A172 (cell line): ENCODE data around the gene CHSY3. TPM values are rescaled to one million over a fixed set of nuclear protein-coding genes. Genes with fewer than 3 reads are reported as not detected.

ENCODE experiments used
- DNase-seq: peaks from one replicate; pipeline ENCODE4 v3.0.0-alpha.2; 2015; ENCODE audit warnings: low spot score
- total RNA-seq: library from RNA; depleted of rRNA; stranded (reverse); fragments of >200 nt; shearing (Covaris generic); gene quantifications from 2 replicates; pipeline ENCODE4 v1.2.3, GENCODE V29; 2014; rRNA removed

CHSY3 gene
- total RNA-seq = 2.4 and 2.8 TPM in 2 replicates

GRCh38 chr5:129904102-129904666, at the start of gene CHSY3:
CHSY3 (plus strand) TSS chr5:129904465.
- DNase-seq = peak; percentile 78

- DNase-seq = no peak
Observed at GRCh38 chr5:129856325-129856724, 47.9 kb upstream of the CHSY3 start.

- DNase-seq = peak; percentile 2
Observed at GRCh38 chr5:129857116-129857515, 47.1 kb upstream of the CHSY3 start.

- DNase-seq = no peak
Observed at GRCh38 chr5:129858131-129858675, 46.1 kb upstream of the CHSY3 start.

- no peak for DNase-seq
Observed at GRCh38 chr5:129884322-129884721, 19.9 kb upstream of the CHSY3 start.

- DNase-seq = no peak
Observed at GRCh38 chr5:129899454-129899853, 4.8 kb upstream of the CHSY3 start.

- DNase-seq = no peak
Observed at GRCh38 chr5:129902816-129903215, 1.4 kb upstream of the CHSY3 start.

- no peak for DNase-seq
Observed at GRCh38 chr5:129903466-129904101, 681 bp upstream of the CHSY3 start.

- no peak for DNase-seq
Observed at GRCh38 chr5:129904667-129905472, 605 bp downstream of the CHSY3 start.

- DNase-seq = no peak
Observed at GRCh38 chr5:129905473-129906176, 1.4 kb downstream of the CHSY3 start.

GRCh38 chr5:129906177-129906887, 2.1 kb downstream of the CHSY3 start:
- DNase-seq = peak; percentile 37

- no peak for DNase-seq
Observed at GRCh38 chr5:129909225-129909624, 5.0 kb downstream of the CHSY3 start.

- no peak for DNase-seq
Observed at GRCh38 chr5:129912601-129913255, 8.5 kb downstream of the CHSY3 start.

- no peak for DNase-seq
Observed at GRCh38 chr5:129915415-129915814, 11.2 kb downstream of the CHSY3 start.

- DNase-seq = no peak
Observed at GRCh38 chr5:129917224-129917623, 13.0 kb downstream of the CHSY3 start.

- no peak for DNase-seq
Observed at GRCh38 chr5:129921204-129921603, 16.9 kb downstream of the CHSY3 start.

- no peak for DNase-seq
Observed at GRCh38 chr5:129930221-129930620, 26.0 kb downstream of the CHSY3 start.

- DNase-seq = no peak
Observed at GRCh38 chr5:129935626-129936025, 31.4 kb downstream of the CHSY3 start.

GRCh38 chr5:129938077-129938476, 33.8 kb downstream of the CHSY3 start:
- no peak for DNase-seq

- no peak for DNase-seq
Observed at GRCh38 chr5:129943936-129944335, 39.7 kb downstream of the CHSY3 start.

- peak; percentile 35 for DNase-seq
Observed at GRCh38 chr5:129945028-129945427, 40.8 kb downstream of the CHSY3 start.
